MM.1S (cell line): ENCODE data around the gene PCDHA6.
"Not testable (repeated sequence)": the region's sequence is repeated elsewhere in the genome, so short reads cannot be mapped to it uniquely, and the experiment has no call there.

Experiments used
- DNase-seq: peaks from one replicate; pipeline ENCODE4 v3.0.0-alpha.2; 2015
- H2AFZ ChIP-seq: fragments of 300-600 bp; sonication (generic); 2 replicates; pipeline ENCODE4 v1.6.0; 2016; ENCODE audit warnings: antibody characterized with exemption, low read length
- H3F3A ChIP-seq: fragments of 300-600 bp; sonication (generic); 2 replicates; pipeline ENCODE4 v1.6.1; 2016; ENCODE audit warnings: mild to moderate bottlenecking, antibody characterized with exemption, low read length, moderate library complexity, mixed read lengths; ENCODE audit not compliant: insufficient read depth
- H3K27ac ChIP-seq: fragments of 300-600 bp; sonication (generic); 2 replicates; pipeline ENCODE4 v1.5.1; 2016; ENCODE audit warnings: mild to moderate bottlenecking, low read length
- H3K27me3 ChIP-seq: fragments of 300-600 bp; sonication (generic); replicated peaks from 2 replicates; pipeline ENCODE4 v1.6.0; 2016; ENCODE audit warnings: low read length; ENCODE audit not compliant: insufficient read depth
- H3K36me3 ChIP-seq: fragments of 300-600 bp; sonication (generic); replicated peaks from 2 replicates; pipeline ENCODE4 v1.6.1; 2016; ENCODE audit warnings: mild to moderate bottlenecking, low read length, mixed read lengths; ENCODE audit not compliant: insufficient read depth
- H3K4me1 ChIP-seq: fragments of 300-600 bp; sonication (generic); 2 replicates; pipeline ENCODE4 v1.6.1; 2016; ENCODE audit warnings: low read length, mixed read lengths
- H3K4me2 ChIP-seq: fragments of 300-600 bp; sonication (generic); 2 replicates; pipeline ENCODE4 v1.6.0; 2016; ENCODE audit warnings: low read depth, low read length
- H3K4me3 ChIP-seq: fragments of 300-600 bp; sonication (generic); 2 replicates; pipeline ENCODE4 v1.5.1; 2016; ENCODE audit warnings: low read length, mixed read lengths
- H3K79me2 ChIP-seq: fragments of 300-600 bp; sonication (generic); 2 replicates; pipeline ENCODE4 v1.6.1; 2016; ENCODE audit warnings: mixed run types, low read length, mixed read lengths
- H3K9ac ChIP-seq: fragments of 300-600 bp; sonication (generic); 2 replicates; pipeline ENCODE4 v1.6.1; 2016; ENCODE audit warnings: low read length, mixed read lengths
- H3K9me2 ChIP-seq: fragments of 300-600 bp; sonication (generic); replicated peaks from 2 replicates; pipeline ENCODE4 v1.6.1; 2016; ENCODE audit warnings: mild to moderate bottlenecking, low read length, mixed read lengths; ENCODE audit not compliant: insufficient read depth
- H3K9me3 ChIP-seq: fragments of 300-600 bp; sonication (generic); replicated peaks from 2 replicates; pipeline ENCODE4 v1.6.1; 2016; ENCODE audit warnings: mild to moderate bottlenecking, low read length, mixed read lengths; ENCODE audit not compliant: insufficient read depth
- H4K20me1 ChIP-seq: fragments of 300-600 bp; sonication (generic); 2 replicates; pipeline ENCODE4 v1.6.1; 2016; ENCODE audit warnings: mild to moderate bottlenecking, low read length, moderate library complexity, mixed read lengths; ENCODE audit not compliant: insufficient read depth
- EZH2 ChIP-seq: fragments of 300-600 bp; sonication (generic); optimal IDR thresholded peaks from 2 replicates; pipeline ENCODE3; 2017; ENCODE audit warnings: low read depth, mild to moderate bottlenecking, antibody characterized with exemption, low read length, mixed read lengths
- EZH2phosphoT487 ChIP-seq: fragments of 300-600 bp; sonication (generic); IDR thresholded peaks from 2 replicates; pipeline ENCODE4 v1.6.1; 2018; ENCODE audit warnings: antibody characterized with exemption, low read length
- TF ChIP-seq, protein P1 (sequence below): fragments of 300-600 bp; sonication (generic); IDR thresholded peaks from 2 replicates; pipeline ENCODE4 v1.5.1; 2016; ENCODE audit warnings: antibody characterized with exemption, low read length, mixed read lengths

Gene PCDHA6

GRCh38 chr5:140796718-140797095 is 31.1 kb upstream of the PCDHA6 start:
- no peak overlapping the region for H3K9ac ChIP-seq
- H3F3A ChIP-seq = no peaks in the 10 kb centered on the region
- H3K9me2 ChIP-seq = no peaks in the 10 kb centered on the region
- H2AFZ ChIP-seq = no peak overlapping the region
- H3K27ac ChIP-seq = no peak overlapping the region
- no peaks in the 10 kb centered on the region for H3K4me1 ChIP-seq
- H3K79me2 ChIP-seq = no peaks in the 10 kb centered on the region
- DNase-seq = no peak
- no peak overlapping the region for H3K4me2 ChIP-seq
- no peaks in the 10 kb centered on the region for H3K9me3 ChIP-seq
- H4K20me1 ChIP-seq = no peaks in the 10 kb centered on the region
- H3K36me3 ChIP-seq = no peaks in the 10 kb centered on the region
- H3K27me3 ChIP-seq = no peaks in the 10 kb centered on the region
- TF ChIP-seq EZH2phosphoT487 = no peak
- TF ChIP-seq EZH2 = no peak
- TF ChIP-seq, protein P1, sequence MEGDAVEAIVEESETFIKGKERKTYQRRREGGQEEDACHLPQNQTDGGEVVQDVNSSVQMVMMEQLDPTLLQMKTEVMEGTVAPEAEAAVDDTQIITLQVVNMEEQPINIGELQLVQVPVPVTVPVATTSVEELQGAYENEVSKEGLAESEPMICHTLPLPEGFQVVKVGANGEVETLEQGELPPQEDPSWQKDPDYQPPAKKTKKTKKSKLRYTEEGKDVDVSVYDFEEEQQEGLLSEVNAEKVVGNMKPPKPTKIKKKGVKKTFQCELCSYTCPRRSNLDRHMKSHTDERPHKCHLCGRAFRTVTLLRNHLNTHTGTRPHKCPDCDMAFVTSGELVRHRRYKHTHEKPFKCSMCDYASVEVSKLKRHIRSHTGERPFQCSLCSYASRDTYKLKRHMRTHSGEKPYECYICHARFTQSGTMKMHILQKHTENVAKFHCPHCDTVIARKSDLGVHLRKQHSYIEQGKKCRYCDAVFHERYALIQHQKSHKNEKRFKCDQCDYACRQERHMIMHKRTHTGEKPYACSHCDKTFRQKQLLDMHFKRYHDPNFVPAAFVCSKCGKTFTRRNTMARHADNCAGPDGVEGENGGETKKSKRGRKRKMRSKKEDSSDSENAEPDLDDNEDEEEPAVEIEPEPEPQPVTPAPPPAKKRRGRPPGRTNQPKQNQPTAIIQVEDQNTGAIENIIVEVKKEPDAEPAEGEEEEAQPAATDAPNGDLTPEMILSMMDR = no peak
- H3K4me3 ChIP-seq = no peak overlapping the region

GRCh38 chr5:140800816-140801493 is 26.8 kb upstream of the PCDHA6 start, which contains the start of gene PCDHA3:
Gene PCDHA3 (plus strand): TSS chr5:140801057.
- no peaks in the 10 kb centered on the region for H3K4me1 ChIP-seq
- H3K27me3 ChIP-seq = no peaks in the 10 kb centered on the region
- H3K27ac ChIP-seq = no peak within 1 kb of the TSS
- H3K4me2 ChIP-seq = no peak within 1 kb of the TSS
- no peaks in the 10 kb centered on the region for H3F3A ChIP-seq
- H3K9ac ChIP-seq = no peak within 1 kb of the TSS
- H4K20me1 ChIP-seq = no peaks in the 10 kb centered on the region
- DNase-seq = no peak
- H3K9me2 ChIP-seq = no peaks in the 10 kb centered on the region
- H3K36me3 ChIP-seq = no peaks in the 10 kb centered on the region
- no peak within 1 kb of the TSS for H3K4me3 ChIP-seq
- no peaks in the 10 kb centered on the region for H3K79me2 ChIP-seq
- no peak for TF ChIP-seq EZH2phosphoT487
- TF ChIP-seq, protein P1 = peak; percentile 30
- no peaks in the 10 kb centered on the region for H3K9me3 ChIP-seq
- no peak within 1 kb of the TSS for H2AFZ ChIP-seq

DNA sequence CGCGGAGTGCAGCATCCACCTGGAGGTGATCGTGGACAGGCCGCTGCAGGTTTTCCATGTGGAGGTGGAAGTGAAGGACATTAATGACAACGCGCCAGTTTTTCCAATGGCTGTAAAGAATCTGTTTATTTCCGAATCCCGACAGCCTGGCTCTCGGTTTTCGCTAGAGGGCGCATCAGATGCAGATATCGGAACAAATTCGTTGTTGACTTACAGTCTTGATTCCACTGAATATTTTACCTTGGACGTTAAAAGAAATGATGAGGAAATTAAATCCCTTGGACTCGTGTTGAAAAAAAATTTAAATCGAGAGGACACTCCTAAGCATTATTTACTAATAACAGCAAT is 26.3 kb upstream of the PCDHA6 start:
- no peaks in the 10 kb centered on the region for H3F3A ChIP-seq
- H2AFZ ChIP-seq = no peak overlapping the region
- H3K36me3 ChIP-seq = no peaks in the 10 kb centered on the region
- H3K27ac ChIP-seq = no peak overlapping the region
- H3K9me3 ChIP-seq = no peaks in the 10 kb centered on the region
- H3K27me3 ChIP-seq = no peaks in the 10 kb centered on the region
- no peaks in the 10 kb centered on the region for H4K20me1 ChIP-seq
- no peak overlapping the region for H3K9ac ChIP-seq
- TF ChIP-seq, protein P1 = no peak
- TF ChIP-seq EZH2phosphoT487 = no peak
- TF ChIP-seq EZH2 = no peak
- H3K9me2 ChIP-seq = no peaks in the 10 kb centered on the region
- no peaks in the 10 kb centered on the region for H3K4me1 ChIP-seq
- H3K4me2 ChIP-seq = no peak overlapping the region
- no peaks in the 10 kb centered on the region for H3K79me2 ChIP-seq
- H3K4me3 ChIP-seq = no peak overlapping the region
- DNase-seq = no peak

GRCh38 chr5:140802381-140802780 is 25.4 kb upstream of the PCDHA6 start:
- H3K4me2 ChIP-seq, H3K79me2 ChIP-seq, H3K9me2 ChIP-seq, H3F3A ChIP-seq, H3K9me3 ChIP-seq, H3K4me1 ChIP-seq, H3K27me3 ChIP-seq, H2AFZ ChIP-seq, H3K4me3 ChIP-seq, H3K27ac ChIP-seq, H3K36me3 ChIP-seq, H4K20me1 ChIP-seq, H3K9ac ChIP-seq, DNase-seq: not testable (repeated sequence)
